Tibial nerve (tissue), 4 donors: ENCODE data around the gene NFATC3.

ENCODE experiments used
- CTCF ChIP-seq, 5 experiments: fragments of 200-600 bp in 3 of 5; fragments of 450-650 bp in 2 of 5; sonication (generic) in 3 of 5; IDR thresholded peaks; one replicate each; pipeline ENCODE4 v1.5.1; 2016 to 2019; ENCODE audit warnings: antibody characterized with exemption in 5 of 5, mild to moderate bottlenecking in 3 of 5, moderate library complexity in 2 of 5
- EP300 ChIP-seq, 2 donors: sonication (generic); formaldehyde crosslinking; IDR thresholded peaks; one replicate each; pipeline ENCODE4 v1.6.1; 2017; ENCODE audit warnings: antibody characterized with exemption in 2 of 2, mild to moderate bottlenecking in 1 of 2

GRCh38 chr16:68194251-68194650 lies 109.1 kb downstream of the NFATC3 start:
- TF ChIP-seq CTCF (IDR thresholded peaks at IDR 0.05) (no peak), EP300 (IDR thresholded peaks at IDR 0.05) (no peak)
